ENCODE data around the gene GRAMD1B.

DNA sequence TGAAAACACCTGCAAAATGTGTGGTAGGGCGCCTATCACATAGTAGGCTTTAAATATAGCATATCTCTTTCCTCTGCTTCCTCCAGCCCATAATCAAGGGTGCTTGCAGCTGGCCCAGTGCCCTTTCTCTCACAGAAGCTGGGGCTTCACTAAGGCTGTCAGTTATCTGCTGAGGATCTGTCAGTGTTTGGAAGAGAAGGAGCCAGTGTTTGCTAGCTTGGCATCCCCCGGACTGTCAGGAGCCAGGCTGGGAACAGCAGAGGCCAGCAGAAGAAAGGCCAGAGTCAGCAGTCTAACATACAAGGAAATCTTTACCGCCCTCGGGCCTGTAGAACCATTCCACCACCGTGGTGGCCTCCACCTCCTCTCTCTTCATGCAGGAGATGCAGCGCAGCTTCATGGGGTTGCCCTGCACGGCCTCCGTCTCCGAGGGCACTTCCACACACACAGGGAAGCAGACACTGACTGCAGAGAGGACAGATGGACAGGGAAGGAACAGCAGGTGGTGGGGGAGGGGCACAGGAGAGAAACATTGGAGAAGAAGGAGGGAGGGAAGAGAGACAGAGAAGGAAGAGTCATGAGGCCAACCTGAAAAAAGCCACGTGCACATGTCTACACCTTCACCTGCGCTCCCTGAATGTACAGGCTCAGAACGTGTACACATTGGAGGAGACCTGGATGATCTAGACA, 215.4 kb downstream of the GRAMD1B start:
- TF ChIP-seq CTCF (conservative IDR thresholded peaks at IDR 0.05), result no peak
- no peak for TF ChIP-seq EZH2 (IDR thresholded peaks at IDR 0.05; ENCODE audit: low read depth)
